ENCODE measurements around the gene SEC24D.

GRCh38 chr4:118814058-118814457, 21.9 kb downstream of the SEC24D start:
- no peak for TF ChIP-seq CTCF (IDR thresholded peaks at IDR 0.05; ENCODE audit: control extremely low read depth in 1 of 3, insufficient read depth in 1 of 3, low read depth in 1 of 3, low read length in 3 of 3)
- TF ChIP-seq EP300 (IDR thresholded peaks at IDR 0.05; ENCODE audit: borderline replicate concordance in 1 of 2, low read depth in 2 of 2, low read length in 2 of 2), result no peak
- no peak for TF ChIP-seq ATF3 (IDR thresholded peaks at IDR 0.05; ENCODE audit: insufficient read depth, low read depth, low read length)
- no peak for TF ChIP-seq USF2 (IDR thresholded peaks at IDR 0.05; ENCODE audit: low read length)
- no peak for TF ChIP-seq SP2 (IDR thresholded peaks at IDR 0.05; ENCODE audit: low read length)
- no peak for TF ChIP-seq POLR2AphosphoS5 (IDR thresholded peaks at IDR 0.05; ENCODE audit: low read depth, low read length)
- no peak for TF ChIP-seq TEAD4 (IDR thresholded peaks at IDR 0.05; ENCODE audit: low read depth, low read length)
- no peak for TF ChIP-seq RXRA (IDR thresholded peaks at IDR 0.05; ENCODE audit: insufficient read depth, low read depth, low read length)
- TF ChIP-seq BACH1 (IDR thresholded peaks at IDR 0.05; ENCODE audit: low read length), result no peak
- no peak for TF ChIP-seq ZNF274 (IDR thresholded peaks at IDR 0.05; ENCODE audit: borderline replicate concordance, extremely low read depth, low read length)
- TF ChIP-seq POLR2A (IDR thresholded peaks at IDR 0.05; ENCODE audit: control extremely low read depth in 1 of 2, low read depth in 2 of 2, low read length in 2 of 2), result no peak
- no peak for TF ChIP-seq CHD2 (IDR thresholded peaks at IDR 0.05; ENCODE audit: low read length)
